Astrocyte of the spinal cord (primary cell): ENCODE measurements around the gene CCDC170.

Source experiments
- DNase-seq: peaks from one replicate; pipeline ENCODE4 v3.0.0; 2011; ENCODE audit warnings: low read depth, low spot score
- H3K4me3 ChIP-seq: 2 replicates; pipeline ENCODE4 v1.5.1; 2011; ENCODE audit warnings: low read depth, mild to moderate bottlenecking, low read length, moderate library complexity
- CTCF ChIP-seq: IDR thresholded peaks from 2 replicates; pipeline ENCODE4 v1.5.1; 2012; ENCODE audit warnings: low read depth, mild to moderate bottlenecking, low read length, inconsistent platforms
- in situ Hi-C: cut with HindIII; loops from 2 replicates; pipeline ENCODE4 v1.10.0; 2017; ENCODE audit warnings: low sequenced_read_pairs

Gene CCDC170

GRCh38 chr6:151661509-151661908, 167.7 kb downstream of the CCDC170 start:
- no peak overlapping the region for H3K4me3 ChIP-seq
- TF ChIP-seq CTCF, result no peak
- in situ Hi-C loops, result no loop called here
- no peak for DNase-seq

GRCh38 chr6:151661928-151662327, 168.1 kb downstream of the CCDC170 start:
- DNase-seq, result no peak
- no peak overlapping the region for H3K4me3 ChIP-seq
- peak; percentile 19 for TF ChIP-seq CTCF
- in situ Hi-C loops, result no loop called here

GRCh38 chr6:151663559-151663958, 169.7 kb downstream of the CCDC170 start:
- TF ChIP-seq CTCF, result no peak
- no peak for DNase-seq
- H3K4me3 ChIP-seq, result no peak overlapping the region
- in situ Hi-C loops, result no loop called here

- DNase-seq, result no peak
- in situ Hi-C loops, result no loop called here
- no peak for TF ChIP-seq CTCF
- H3K4me3 ChIP-seq, result no peak overlapping the region
These were observed 170.6 kb downstream of the CCDC170 start for GRCh38 chr6:151664390-151664789.

- DNase-seq, result no peak
- TF ChIP-seq CTCF, result no peak
- no peak overlapping the region for H3K4me3 ChIP-seq
- in situ Hi-C loops, result no loop called here
These were observed 171.5 kb downstream of the CCDC170 start for GRCh38 chr6:151665329-151665728.

- H3K4me3 ChIP-seq, result no peak overlapping the region
- DNase-seq, result no peak
- TF ChIP-seq CTCF, result no peak
- in situ Hi-C loops, result no loop called here
These were observed 172.7 kb downstream of the CCDC170 start for GRCh38 chr6:151666526-151666925.

GRCh38 chr6:151669208-151669560, 175.4 kb downstream of the CCDC170 start:
- in situ Hi-C loops, result no loop called here
- H3K4me3 ChIP-seq, result no peak overlapping the region
- DNase-seq, result no peak
- TF ChIP-seq CTCF, result no peak
